Measurements from ENCODE around the gene TMEM204.

GRCh38 chr16:1543085-1543896 lies 9.8 kb downstream of the TMEM204 start:
- TF ChIP-seq EP300 (IDR thresholded peaks at IDR 0.05): no peak
- TF ChIP-seq CTCF (IDR thresholded peaks at IDR 0.05): no peak

Measured in suprapubic skin (tissue), 3 donors.